A549 (cell line): ENCODE results near the gene TMEM40. TPM values are rescaled to one million over a fixed set of nuclear protein-coding genes. Genes with fewer than 3 reads are reported as not detected.

Source experiments
- ATAC-seq, 2 experiments: fragments of 200-7000 bp in 1 of 2; fragments of >200 bp in 1 of 2; cut with Nextera tagmentation in 1 of 2; cut with Tn5 transposase in 1 of 2; 3 replicates each; pipeline versions ENCODE4 v1.8.0 to v1.9.1; 2018 to 2020; ENCODE audit warnings: mild to moderate bottlenecking in 1 of 2, moderate library complexity in 1 of 2
- CTCF ChIA-PET: fragments of 300-600 bp; sonication (Branson Sonifier 250); formaldehyde crosslinking; extraction: SDS; loops from one replicate; lab custom pipeline; 2021; ENCODE audit warnings: antibody characterized with exemption, inconsistent platforms; lab: Yijun Ruan, JAX
- POLR2A ChIA-PET: fragments of 350-600 bp; formaldehyde crosslinking; extraction: SDS; loops from one replicate; lab custom pipeline; 2021; ENCODE audit warnings: antibody characterized with exemption, inconsistent platforms; lab: Yijun Ruan, JAX
- DNase-seq, 2 experiments: peaks; one replicate each; pipeline versions ENCODE4 v3.0.0 to v3.0.0-alpha.2; 2011 to 2016; ENCODE audit warnings: low read depth in 1 of 2, low spot score in 1 of 2
- FAIRE-seq: peaks from 2 replicates; lab custom pipeline; 2011; peaks lifted over from hg19 to GRCh38; lab: Jason Lieb, UNC
- H3K27ac ChIP-seq, 2 experiments: fragments of >200 bp; sonication (Bioruptor Twin); formaldehyde crosslinking; 3 replicates each; pipeline ENCODE4 v1.5.1; 2016 to 2017
- H3K4me1 ChIP-seq: fragments of >200 bp; sonication (Bioruptor Twin); formaldehyde crosslinking; 3 replicates; pipeline ENCODE4 v1.6.1; 2016
- H3K4me2 ChIP-seq: fragments of >200 bp; sonication (Bioruptor Twin); formaldehyde crosslinking; 3 replicates; pipeline ENCODE4 v1.6.1; 2016
- H3K4me3 ChIP-seq: fragments of >200 bp; sonication (Bioruptor Twin); formaldehyde crosslinking; 3 replicates; pipeline ENCODE4 v1.5.1; 2016
- H3K9me3 ChIP-seq: fragments of >200 bp; sonication (Bioruptor Twin); formaldehyde crosslinking; 3 replicates; pipeline ENCODE4 v1.6.1; 2016
- BCL3 ChIP-seq: fragments of >200 bp; sonication (Bioruptor Twin); formaldehyde crosslinking; IDR thresholded peaks from 3 replicates; pipeline ENCODE4 v1.6.1; 2016
- CBX8 ChIP-seq: fragments of 200-600 bp; sonication (generic); IDR thresholded peaks from 2 replicates; pipeline ENCODE4 v1.6.1; 2016
- CHD2 ChIP-seq: fragments of 150-350 bp; IDR thresholded peaks from 2 replicates; pipeline ENCODE4 v1.6.1; 2014; ENCODE audit warnings: low read length; ENCODE audit not compliant: partially characterized antibody
- CTCF ChIP-seq: fragments of >200 bp; sonication (Bioruptor Twin); formaldehyde crosslinking; IDR thresholded peaks from 3 replicates; pipeline ENCODE4 v1.5.1; 2016
- E2F6 ChIP-seq: IDR thresholded peaks from 2 replicates; pipeline ENCODE4 v1.6.1; 2012; ENCODE audit warnings: low read depth, borderline replicate concordance
- EHF ChIP-seq: fragments of 250-450 bp; sonication (Bioruptor Pico); IDR thresholded peaks from 2 replicates; pipeline ENCODE4 v1.5.0; 2020; ENCODE audit warnings: mild to moderate bottlenecking
- EHMT2 ChIP-seq: fragments of 200-600 bp; sonication (generic); IDR thresholded peaks from 2 replicates; pipeline ENCODE4 v1.6.1; 2016; ENCODE audit warnings: antibody characterized with exemption, low read depth, mild to moderate bottlenecking, moderate library complexity
- FOSL2 ChIP-seq, 2 experiments: fragments of 450-650 bp in 1 of 2; fragments of >200 bp in 1 of 2; sonication (Bioruptor Twin) in 1 of 2; formaldehyde crosslinking; IDR thresholded peaks; 2 replicates each; pipeline versions ENCODE4 v1.5.0 to v1.6.1; 2016 to 2020; ENCODE audit warnings: mild to moderate bottlenecking in 1 of 2, moderate library complexity in 1 of 2
- HDAC2 ChIP-seq: fragments of 200-600 bp; sonication (generic); IDR thresholded peaks from 2 replicates; pipeline ENCODE4 v1.6.1; 2016
- HEYL ChIP-seq: fragments of 250-450 bp; sonication (Bioruptor Pico); IDR thresholded peaks from 2 replicates; pipeline ENCODE4 v1.8.0; 2021; ENCODE audit warnings: mild to moderate bottlenecking, moderate library complexity
- HOXA7 ChIP-seq: fragments of 250-450 bp; sonication (Bioruptor Pico); IDR thresholded peaks from 2 replicates; pipeline ENCODE4 v1.5.0; 2020; ENCODE audit warnings: mild to moderate bottlenecking, moderate library complexity
- HOXB13 ChIP-seq: fragments of 250-450 bp; sonication (Bioruptor Pico); IDR thresholded peaks from 2 replicates; pipeline ENCODE4 v1.5.0; 2020; ENCODE audit warnings: low read depth, mild to moderate bottlenecking, moderate library complexity
- MAFK ChIP-seq: fragments of 450-650 bp; IDR thresholded peaks from 2 replicates; pipeline ENCODE4 v1.6.1; 2014; ENCODE audit not compliant: partially characterized antibody
- MAX ChIP-seq: IDR thresholded peaks from 2 replicates; pipeline ENCODE4 v1.6.1; 2012
- MAZ ChIP-seq: fragments of 150-350 bp; IDR thresholded peaks from 2 replicates; pipeline ENCODE4 v1.6.1; 2014; ENCODE audit warnings: antibody characterized with exemption, low read depth, low read length, borderline replicate concordance
- PBX3 ChIP-seq: IDR thresholded peaks from 2 replicates; pipeline ENCODE4 v1.6.1; 2012
- PHF8 ChIP-seq: fragments of 200-600 bp; sonication (generic); IDR thresholded peaks from 2 replicates; pipeline ENCODE4 v1.6.1; 2016; ENCODE audit warnings: low read depth, mild to moderate bottlenecking, antibody characterized with exemption, moderate library complexity, borderline replicate concordance
- RAD21 ChIP-seq, 2 experiments: fragments of >200 bp in 1 of 2; sonication (Bioruptor Twin) in 1 of 2; formaldehyde crosslinking in 1 of 2; IDR thresholded peaks in 1 of 2; conservative IDR thresholded peaks in 1 of 2; 2 replicates in 1 of 2; 3 replicates in 1 of 2; pipeline ENCODE4 v1.6.1; 2012 to 2018; ENCODE audit warnings: inconsistent platforms in 1 of 2
- RNF2 ChIP-seq: fragments of 200-600 bp; sonication (generic); IDR thresholded peaks from 2 replicates; pipeline ENCODE4 v1.6.1; 2016; ENCODE audit warnings: low read depth, mild to moderate bottlenecking, antibody characterized with exemption, moderate library complexity, borderline replicate concordance
- SMC3 ChIP-seq: fragments of >200 bp; sonication (Bioruptor Twin); formaldehyde crosslinking; IDR thresholded peaks from 3 replicates; pipeline ENCODE4 v1.6.1; 2018; ENCODE audit warnings: inconsistent platforms
- SREBF2 ChIP-seq: fragments of 450-650 bp; IDR thresholded peaks from 2 replicates; pipeline ENCODE4 v1.6.1; 2014; ENCODE audit warnings: mild to moderate bottlenecking, moderate library complexity
- ZC3H11A ChIP-seq: fragments of 450-650 bp; IDR thresholded peaks from 2 replicates; pipeline ENCODE4 v1.6.1; 2014; ENCODE audit warnings: antibody characterized with exemption, mild to moderate bottlenecking
- ZFP36 ChIP-seq: fragments of 450-650 bp; IDR thresholded peaks from 2 replicates; pipeline ENCODE4 v1.6.1; 2014; ENCODE audit warnings: borderline replicate concordance; ENCODE audit not compliant: partially characterized antibody
- ZSCAN20 ChIP-seq: fragments of 250-450 bp; sonication (Bioruptor Pico); IDR thresholded peaks from 2 replicates; pipeline ENCODE4 v1.8.0; 2022; ENCODE audit warnings: mild to moderate bottlenecking, moderate library complexity
- WGBS: methylation state at CpG from one replicate; pipeline ENCODE4 v1.1.6; 2017; ENCODE audit errors: missing lambda C conversion rate; 5-methylcytosine and 5-hydroxymethylcytosine counted together
- polyA plus RNA-seq, 4 experiments: library from polyadenylated mRNA; depleted of rRNA in 3 of 4; stranded (reverse); fragments of >200 nt; fragmentation: RNase III in 1 of 4; extraction: RNeasy Plus Mini Kit Qiagen cat#74134 plus additional on column Dnase treatment in 1 of 4; gene quantifications; 2 replicates in 3 of 4; 3 replicates in 1 of 4; pipeline ENCODE4 v1.2.3, GENCODE V29; 2011 to 2017

The TMEM40 gene
- polyA plus RNA-seq, 2 of the 4 experiments (the other 2 are of a cell fraction): 0.13 to 0.18 TPM

- TF ChIP-seq RAD21 (conservative IDR thresholded peaks at IDR 0.05 in 1 of 2, IDR thresholded peaks at IDR 0.05 in 1 of 2) (no peak), SMC3 (no peak), FOSL2 (IDR thresholded peaks at IDR 0.05) (no peak), FOSL2 (CRISPR knock-in tag; IDR thresholded peaks at IDR 0.05) (no peak)
These were observed 15.5 kb downstream of the TMEM40 start (continued) for GRCh38 chr3:12743583-12743982.

GRCh38 chr3:12742330-12743107 is 16.5 kb downstream of the TMEM40 start:
- TF ChIP-seq HOXB13: no peak
- peak; percentile 84 for TF ChIP-seq MAFK
- ATAC-seq (no peak), DNase-seq (no peak), FAIRE-seq (no peak)
- H3K27ac ChIP-seq: no peak overlapping the region
- ChIA-PET CTCF (interaction anchor here (0.8 to 1.8 kb wide), 2 partner anchors 22 to 566 kb away, joined by 3 to 5 read pairs; no protein-coding TSS in a partner anchor), POLR2A (no interaction called here)
- WGBS: 55% methylated on average over 5 of the region's 5 CpGs
- H3K4me3 ChIP-seq: no peak overlapping the region
- H3K4me2 ChIP-seq: no peak overlapping the region
- no peaks in the 10 kb centered on the region for H3K4me1 ChIP-seq
- H3K9me3 ChIP-seq: no peaks in the 10 kb centered on the region

- CTCF ChIA-PET: interaction anchor here (0.6 to 0.8 kb wide), 2 partner anchors 26 to 565 kb away, joined by 3 to 4 read pairs; no protein-coding TSS in a partner anchor
- 83% methylated on average over 2 of the region's 2 CpGs for WGBS
These were observed 17.9 kb downstream of the TMEM40 start for GRCh38 chr3:12741209-12741608.

More at GRCh38 chr3:12741209-12741608, 17.9 kb downstream of the TMEM40 start:
- DNase-seq (no peak), FAIRE-seq (no peak), ATAC-seq (peak in 1 of 2 experiments; percentile 34; a peak in 1 of 6 replicates)
- H3K27ac ChIP-seq: no peak overlapping the region
- H3K4me2 ChIP-seq: no peak overlapping the region
- POLR2A ChIA-PET: no interaction called here
- no peaks in the 10 kb centered on the region for H3K9me3 ChIP-seq
- no peaks in the 10 kb centered on the region for H3K4me1 ChIP-seq
- TF ChIP-seq EHF (no peak), SREBF2 (no peak), ZSCAN20 (no peak), EHMT2 (no peak), ZC3H11A (no peak), HDAC2 (no peak), CTCF (no peak), HOXA7 (CRISPR knock-in tag) (no peak), E2F6 (no peak), MAZ (no peak), RNF2 (no peak), ZFP36 (no peak), HOXB13 (no peak), PBX3 (no peak), BCL3 (no peak), HEYL (CRISPR knock-in tag) (no peak), MAX (no peak), CBX8 (no peak), CHD2 (no peak), PHF8 (no peak)
- no peak overlapping the region for H3K4me3 ChIP-seq
